Measurements from ENCODE around the gene TRAF2. TPM values are rescaled to one million over a fixed set of nuclear protein-coding genes. Genes with fewer than 3 reads are reported as not detected.

The TRAF2 gene
- total RNA-seq, 1 donor from 2014 or later: 49.0 TPM

- intact Hi-C loops (cut with micrococcal nuclease): no loop called here
Measured at GRCh38 chr9:136958473-136958872, 72.2 kb downstream of the TRAF2 start.

GRCh38 chr9:136958898-136959850 lies 72.9 kb downstream of the TRAF2 start:
- intact Hi-C loops (cut with micrococcal nuclease): no loop called here

GRCh38 chr9:136960212-136960937 lies 74.1 kb downstream of the TRAF2 start:
- intact Hi-C loops (cut with micrococcal nuclease): no loop called here

- intact Hi-C loops (cut with micrococcal nuclease): no loop called here
Measured at GRCh38 chr9:136960938-136961275, 74.6 kb downstream of the TRAF2 start.

DNA sequence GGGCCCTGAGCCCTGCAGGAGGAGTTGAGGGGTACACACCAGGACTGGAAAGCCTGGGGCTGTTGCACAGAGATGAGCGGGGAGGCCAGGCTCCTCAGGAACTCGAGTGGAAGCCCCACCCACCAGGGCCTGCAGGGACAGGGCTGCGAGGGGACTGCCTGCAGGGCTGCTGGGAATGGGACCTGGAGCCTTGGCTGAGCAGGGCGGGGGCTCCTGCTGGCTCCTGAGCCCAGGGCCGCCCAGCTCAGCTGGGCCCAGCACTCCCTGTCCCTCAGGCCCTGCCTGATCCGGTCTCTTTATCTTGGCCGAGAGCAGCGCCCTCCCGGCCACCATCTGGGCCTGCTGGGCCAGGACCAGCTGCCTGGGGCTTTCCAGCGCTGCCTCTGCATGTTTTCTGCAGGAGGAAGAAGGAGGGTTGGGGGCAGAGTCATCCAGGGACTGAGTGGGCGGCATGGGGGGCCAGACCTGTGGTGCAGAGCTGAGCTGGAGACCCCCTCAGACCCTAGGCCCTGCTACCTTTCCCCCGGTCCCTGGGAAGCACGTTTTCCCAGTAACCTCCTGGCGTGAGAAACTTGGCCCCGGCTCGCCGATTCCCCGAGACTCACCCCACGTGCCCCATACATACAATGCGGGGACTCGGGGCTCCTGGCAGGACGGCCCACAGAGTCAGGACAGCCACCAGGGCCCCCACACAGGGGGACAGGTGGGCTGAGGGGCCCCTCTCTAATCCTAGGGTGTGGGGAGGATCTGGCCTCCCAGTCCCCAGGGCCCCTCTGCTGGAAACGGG lies 75.2 kb downstream of the TRAF2 start:
- intact Hi-C loops (cut with micrococcal nuclease): no loop called here

DNA sequence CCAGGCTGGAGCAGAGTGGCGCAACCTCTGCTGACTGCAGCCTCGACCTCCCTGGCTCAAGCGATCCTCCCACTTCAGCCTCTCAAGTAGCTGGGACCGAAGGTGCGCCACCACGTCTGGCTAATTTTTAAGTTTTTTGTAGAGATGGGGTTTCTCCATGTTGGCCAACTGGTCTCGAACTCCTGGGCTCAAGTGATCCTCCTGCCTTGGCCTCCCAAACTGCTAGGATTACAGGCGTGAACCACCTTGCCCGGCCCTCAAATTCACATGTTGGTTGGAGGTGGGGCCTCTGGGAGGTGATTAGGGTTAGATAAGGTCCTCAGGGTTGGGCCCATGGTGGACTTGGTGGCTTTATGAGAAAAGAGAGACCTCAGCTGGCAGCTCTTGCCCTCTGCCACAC lies 75.8 kb downstream of the TRAF2 start:
- intact Hi-C loops (cut with micrococcal nuclease): no loop called here

GRCh38 chr9:136962701-136963248 lies 76.5 kb downstream of the TRAF2 start:
- intact Hi-C loops (cut with micrococcal nuclease): no loop called here

GRCh38 chr9:136963341-136963740 lies 77.0 kb downstream of the TRAF2 start:
- intact Hi-C loops (cut with micrococcal nuclease): no loop called here

- intact Hi-C loops (cut with micrococcal nuclease): no loop called here
Measured at GRCh38 chr9:136963751-136964150, 77.4 kb downstream of the TRAF2 start.

GRCh38 chr9:136964171-136964689 lies 77.9 kb downstream of the TRAF2 start:
- intact Hi-C loops (cut with micrococcal nuclease): no loop called here

DNA sequence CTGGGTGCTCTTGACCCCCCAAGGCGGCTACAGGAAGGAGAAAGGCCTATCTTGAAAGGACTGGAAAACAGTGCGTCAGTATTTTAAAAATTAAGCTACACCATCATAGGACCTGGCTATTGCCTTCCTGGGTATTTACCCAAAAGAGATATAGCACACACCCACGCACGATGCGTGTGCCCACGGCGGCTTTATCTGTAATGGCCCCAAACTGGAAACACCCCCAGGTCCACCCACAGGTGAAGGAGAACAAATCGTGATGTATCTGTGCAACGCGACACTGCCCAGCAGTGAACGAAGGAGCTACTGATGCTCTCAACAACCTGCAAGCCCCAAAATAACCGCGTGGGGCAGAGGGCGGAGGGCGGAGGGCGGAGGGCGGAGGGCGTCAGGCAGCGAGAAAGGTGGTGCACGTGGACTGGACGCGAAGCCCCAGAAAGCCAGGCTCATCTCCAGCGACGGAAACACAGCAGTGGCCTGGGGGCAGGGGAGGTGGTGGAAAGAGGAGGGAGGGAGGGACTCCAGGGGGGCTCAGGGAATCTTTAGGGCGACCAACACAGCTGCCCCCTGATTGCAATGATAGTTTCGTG lies 78.6 kb downstream of the TRAF2 start:
- intact Hi-C loops (cut with micrococcal nuclease): no loop called here

- intact Hi-C loops (cut with micrococcal nuclease): no loop called here
Measured at GRCh38 chr9:136965771-136966484, 79.6 kb downstream of the TRAF2 start.

DNA sequence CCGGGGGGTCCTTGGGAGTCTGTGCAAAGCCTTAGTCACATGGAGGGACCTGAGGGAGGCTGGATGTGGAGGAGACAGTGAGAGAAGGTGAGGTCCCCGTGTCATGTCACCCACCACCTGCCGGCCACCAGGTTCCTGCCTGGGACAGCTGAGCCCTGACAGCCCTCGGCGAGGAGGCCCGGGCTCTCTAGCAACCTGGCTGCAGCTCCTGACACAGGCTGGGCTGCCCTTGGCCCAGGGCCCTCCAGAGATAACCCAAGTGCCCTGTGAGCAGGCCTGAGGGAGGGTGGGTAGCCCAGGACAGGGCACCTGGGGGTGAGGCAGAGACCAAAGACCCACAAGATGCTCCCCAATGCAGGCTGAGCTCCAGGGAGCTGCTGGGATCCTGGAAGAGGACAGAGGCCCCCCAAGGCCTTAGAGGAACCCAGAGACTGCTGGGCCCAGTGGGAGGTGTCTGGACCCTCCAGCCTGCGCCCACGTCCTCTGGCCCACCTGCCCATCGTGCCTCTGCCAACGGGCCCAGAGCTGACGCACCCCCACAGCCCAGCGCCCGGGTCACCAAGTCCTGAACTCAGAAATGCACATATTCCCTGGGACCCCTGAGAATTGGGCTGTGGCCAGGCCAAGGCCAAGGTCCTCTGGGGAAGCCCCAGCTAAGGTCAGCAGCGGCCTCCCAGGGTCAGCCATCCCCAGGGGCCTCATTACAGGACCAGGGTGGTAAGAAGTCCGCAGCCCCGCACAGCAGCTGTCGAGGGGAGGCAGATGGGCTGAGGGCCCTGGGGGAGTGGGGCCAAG lies 82.2 kb downstream of the TRAF2 start:
- intact Hi-C loops (cut with micrococcal nuclease): no loop called here

- intact Hi-C loops (cut with micrococcal nuclease): no loop called here
Measured at GRCh38 chr9:136969150-136969549, 82.8 kb downstream of the TRAF2 start.

DNA sequence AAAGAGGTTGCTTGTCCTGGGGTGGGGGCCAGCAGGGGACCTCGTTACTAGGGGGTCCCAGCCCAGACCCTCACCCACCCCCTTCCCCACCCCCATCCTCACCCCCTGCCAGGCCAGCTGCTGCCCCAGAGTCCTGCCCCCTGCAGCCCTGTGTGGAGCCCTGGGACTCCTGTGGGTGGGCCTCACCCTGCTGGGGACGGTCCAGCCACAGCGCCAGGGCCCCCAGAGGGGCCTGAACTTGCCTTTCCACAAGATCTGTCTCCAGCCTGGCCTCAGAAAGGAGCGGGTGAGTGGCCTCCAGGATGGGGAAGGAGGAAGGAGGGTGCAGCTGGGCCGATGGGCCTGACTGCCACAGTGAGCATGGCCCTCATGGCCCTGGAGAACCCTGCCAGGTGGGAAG lies 83.5 kb downstream of the TRAF2 start:
- intact Hi-C loops (cut with micrococcal nuclease): no loop called here

GRCh38 chr9:136970361-136970760 lies 84.0 kb downstream of the TRAF2 start:
- intact Hi-C loops (cut with micrococcal nuclease): no loop called here

GRCh38 chr9:136971746-136972145 lies 85.4 kb downstream of the TRAF2 start:
- intact Hi-C loops (cut with micrococcal nuclease): no loop called here

- intact Hi-C loops (cut with micrococcal nuclease): no loop called here
Measured at GRCh38 chr9:136972335-136972734, 86.0 kb downstream of the TRAF2 start.

GRCh38 chr9:136972743-136973142 lies 86.4 kb downstream of the TRAF2 start:
- intact Hi-C loops (cut with micrococcal nuclease): no loop called here

Measured in T-helper 2 cell treated with Interferon-gamma antibody and Interleukin-4, amounts not matched to agents 100 ng/mL and 5 ng/mL, for 36 hours (primary cell).